ENCODE results near the gene TAPBP. TPM values are rescaled to one million over a fixed set of nuclear protein-coding genes. Genes with fewer than 3 reads are reported as not detected.
A peak's percentile ranks its signal among the peaks of the same experiment; 100 is the strongest.

The TAPBP gene
- total and polyA plus RNA-seq, 9 of the 15 experiments (the other 6 are each of a cell fraction or from before 2014, with no cell fraction given) = 5.6 to 74.0 (median 22.3) TPM

DNA sequence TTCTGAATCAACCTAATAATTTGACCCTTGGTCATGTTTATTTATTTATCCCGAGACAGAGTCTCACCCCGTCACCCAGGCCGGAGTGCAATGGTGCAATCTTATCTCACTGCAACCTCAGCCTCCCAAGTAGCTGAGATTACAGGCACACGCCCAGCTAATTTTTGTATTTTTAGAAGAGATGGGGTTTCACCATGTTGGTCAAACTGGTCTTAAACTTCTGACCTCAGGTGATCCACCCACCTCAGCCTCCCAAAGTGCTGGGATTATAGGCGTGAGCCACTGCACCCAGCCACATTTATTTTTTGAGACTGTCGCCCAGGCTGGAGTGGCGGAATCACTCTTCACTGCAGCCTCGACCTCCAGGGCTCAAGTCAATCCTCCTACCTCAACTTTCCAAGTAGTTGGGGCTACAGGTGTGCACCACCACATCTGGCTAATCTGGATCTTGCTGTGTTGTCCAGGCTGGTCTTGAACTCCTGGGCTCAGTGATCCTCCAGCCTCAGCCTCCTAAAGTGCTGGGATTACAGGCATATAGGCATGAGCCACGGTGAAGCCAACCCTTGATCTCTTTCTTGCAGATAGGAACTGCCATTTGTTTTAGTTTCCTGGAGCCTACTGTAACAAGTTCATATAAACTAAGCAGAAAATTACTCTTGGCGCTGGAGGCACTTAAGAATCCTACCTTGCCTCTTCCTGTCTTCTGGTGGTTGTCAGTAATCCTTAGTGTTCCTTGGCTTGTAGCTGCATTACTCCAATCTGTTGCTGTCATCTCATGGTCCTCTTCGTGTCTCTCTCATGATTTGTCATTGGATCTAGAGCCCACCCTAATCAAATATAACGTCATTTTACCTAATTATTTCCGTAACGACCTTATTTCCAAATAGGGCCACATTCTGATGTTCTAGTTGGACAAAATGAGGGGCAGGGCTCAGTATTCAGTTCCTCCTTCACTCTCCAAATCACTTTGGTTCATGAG lies 39.7 kb downstream of the TAPBP start (continued):
- TF ChIP-seq, protein P1, sequence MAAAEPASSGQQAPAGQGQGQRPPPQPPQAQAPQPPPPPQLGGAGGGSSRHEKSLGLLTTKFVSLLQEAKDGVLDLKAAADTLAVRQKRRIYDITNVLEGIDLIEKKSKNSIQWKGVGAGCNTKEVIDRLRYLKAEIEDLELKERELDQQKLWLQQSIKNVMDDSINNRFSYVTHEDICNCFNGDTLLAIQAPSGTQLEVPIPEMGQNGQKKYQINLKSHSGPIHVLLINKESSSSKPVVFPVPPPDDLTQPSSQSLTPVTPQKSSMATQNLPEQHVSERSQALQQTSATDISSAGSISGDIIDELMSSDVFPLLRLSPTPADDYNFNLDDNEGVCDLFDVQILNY (CRISPR knock-in tag; IDR thresholded peaks at IDR 0.05) = no peak
- 0 out of 2 replicates have a peak, but pooled peaks have one; percentile 28 for TF ChIP-seq ZNF696 (CRISPR knock-in tag; conservative IDR thresholded peaks at IDR 0.05)
- 0 out of 2 replicates have a peak, but pooled peaks have one; percentile 9 for TF ChIP-seq SMARCA5 (IDR thresholded peaks at IDR 0.05)
- TF ChIP-seq HDAC1 (IDR thresholded peaks at IDR 0.05) = peak; percentile 47 to 76; a peak in 2 of 4 replicates
- TF ChIP-seq POU5F1 (IDR thresholded peaks at IDR 0.05; ENCODE audit: borderline replicate concordance, low read depth, low read length, partially characterized antibody) = no peak
- TF ChIP-seq NFATC3 (IDR thresholded peaks at IDR 0.05) = no peak
- peak; percentile 65 for TF ChIP-seq POLR2AphosphoS2 (IDR thresholded peaks at IDR 0.05; ENCODE audit: low read length)
- TF ChIP-seq BRD9 (IDR thresholded peaks at IDR 0.05; ENCODE audit: low read depth, partially characterized antibody) = no peak
- TF ChIP-seq FOXA3 (CRISPR knock-in tag; conservative IDR thresholded peaks at IDR 0.05 in 1 of 2, IDR thresholded peaks at IDR 0.05 in 1 of 2) = 0 out of 4 replicates have a peak, but pooled peaks of 1 of the 2 experiments have one; percentile 28
- peak; percentile 30 for TF ChIP-seq KDM5B (IDR thresholded peaks at IDR 0.05; ENCODE audit: insufficient replicate concordance, low read depth, low read length)
- no peak for TF ChIP-seq CTBP1 (IDR thresholded peaks at IDR 0.05; ENCODE audit: borderline replicate concordance)
- TF ChIP-seq POLR2AphosphoS5 (IDR thresholded peaks at IDR 0.05; ENCODE audit: control insufficient read depth, insufficient read depth, low read depth, low read length) = peak; percentile 37; the same call in 1 of the 2 replicates
- TF ChIP-seq HMG20A (CRISPR knock-in tag; conservative IDR thresholded peaks at IDR 0.05) = no peak
- TF ChIP-seq, protein P2, sequence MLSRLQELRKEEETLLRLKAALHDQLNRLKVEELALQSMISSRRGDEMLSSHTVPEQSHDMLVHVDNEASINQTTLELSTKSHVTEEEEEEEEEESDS (CRISPR knock-in tag; IDR thresholded peaks at IDR 0.05) = no peak
- TF ChIP-seq DMBX1 (CRISPR knock-in tag; IDR thresholded peaks at IDR 0.05; ENCODE audit: borderline replicate concordance) = no peak
- TF ChIP-seq, protein P3, sequence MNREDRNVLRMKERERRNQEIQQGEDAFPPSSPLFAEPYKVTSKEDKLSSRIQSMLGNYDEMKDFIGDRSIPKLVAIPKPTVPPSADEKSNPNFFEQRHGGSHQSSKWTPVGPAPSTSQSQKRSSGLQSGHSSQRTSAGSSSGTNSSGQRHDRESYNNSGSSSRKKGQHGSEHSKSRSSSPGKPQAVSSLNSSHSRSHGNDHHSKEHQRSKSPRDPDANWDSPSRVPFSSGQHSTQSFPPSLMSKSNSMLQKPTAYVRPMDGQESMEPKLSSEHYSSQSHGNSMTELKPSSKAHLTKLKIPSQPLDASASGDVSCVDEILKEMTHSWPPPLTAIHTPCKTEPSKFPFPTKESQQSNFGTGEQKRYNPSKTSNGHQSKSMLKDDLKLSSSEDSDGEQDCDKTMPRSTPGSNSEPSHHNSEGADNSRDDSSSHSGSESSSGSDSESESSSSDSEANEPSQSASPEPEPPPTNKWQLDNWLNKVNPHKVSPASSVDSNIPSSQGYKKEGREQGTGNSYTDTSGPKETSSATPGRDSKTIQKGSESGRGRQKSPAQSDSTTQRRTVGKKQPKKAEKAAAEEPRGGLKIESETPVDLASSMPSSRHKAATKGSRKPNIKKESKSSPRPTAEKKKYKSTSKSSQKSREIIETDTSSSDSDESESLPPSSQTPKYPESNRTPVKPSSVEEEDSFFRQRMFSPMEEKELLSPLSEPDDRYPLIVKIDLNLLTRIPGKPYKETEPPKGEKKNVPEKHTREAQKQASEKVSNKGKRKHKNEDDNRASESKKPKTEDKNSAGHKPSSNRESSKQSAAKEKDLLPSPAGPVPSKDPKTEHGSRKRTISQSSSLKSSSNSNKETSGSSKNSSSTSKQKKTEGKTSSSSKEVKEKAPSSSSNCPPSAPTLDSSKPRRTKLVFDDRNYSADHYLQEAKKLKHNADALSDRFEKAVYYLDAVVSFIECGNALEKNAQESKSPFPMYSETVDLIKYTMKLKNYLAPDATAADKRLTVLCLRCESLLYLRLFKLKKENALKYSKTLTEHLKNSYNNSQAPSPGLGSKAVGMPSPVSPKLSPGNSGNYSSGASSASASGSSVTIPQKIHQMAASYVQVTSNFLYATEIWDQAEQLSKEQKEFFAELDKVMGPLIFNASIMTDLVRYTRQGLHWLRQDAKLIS (CRISPR knock-in tag; IDR thresholded peaks at IDR 0.05) = peak; percentile 31; the same call in 1 of the 2 replicates
- TF ChIP-seq, protein P4, sequence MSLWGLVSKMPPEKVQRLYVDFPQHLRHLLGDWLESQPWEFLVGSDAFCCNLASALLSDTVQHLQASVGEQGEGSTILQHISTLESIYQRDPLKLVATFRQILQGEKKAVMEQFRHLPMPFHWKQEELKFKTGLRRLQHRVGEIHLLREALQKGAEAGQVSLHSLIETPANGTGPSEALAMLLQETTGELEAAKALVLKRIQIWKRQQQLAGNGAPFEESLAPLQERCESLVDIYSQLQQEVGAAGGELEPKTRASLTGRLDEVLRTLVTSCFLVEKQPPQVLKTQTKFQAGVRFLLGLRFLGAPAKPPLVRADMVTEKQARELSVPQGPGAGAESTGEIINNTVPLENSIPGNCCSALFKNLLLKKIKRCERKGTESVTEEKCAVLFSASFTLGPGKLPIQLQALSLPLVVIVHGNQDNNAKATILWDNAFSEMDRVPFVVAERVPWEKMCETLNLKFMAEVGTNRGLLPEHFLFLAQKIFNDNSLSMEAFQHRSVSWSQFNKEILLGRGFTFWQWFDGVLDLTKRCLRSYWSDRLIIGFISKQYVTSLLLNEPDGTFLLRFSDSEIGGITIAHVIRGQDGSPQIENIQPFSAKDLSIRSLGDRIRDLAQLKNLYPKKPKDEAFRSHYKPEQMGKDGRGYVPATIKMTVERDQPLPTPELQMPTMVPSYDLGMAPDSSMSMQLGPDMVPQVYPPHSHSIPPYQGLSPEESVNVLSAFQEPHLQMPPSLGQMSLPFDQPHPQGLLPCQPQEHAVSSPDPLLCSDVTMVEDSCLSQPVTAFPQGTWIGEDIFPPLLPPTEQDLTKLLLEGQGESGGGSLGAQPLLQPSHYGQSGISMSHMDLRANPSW (CRISPR knock-in tag; IDR thresholded peaks at IDR 0.05) = no peak
- TF ChIP-seq DACH1 (IDR thresholded peaks at IDR 0.05; ENCODE audit: partially characterized antibody) = no peak
- peak; percentile 53 for TF ChIP-seq CHD1 (IDR thresholded peaks at IDR 0.05; ENCODE audit: low read length)

Measured in K562 (cell line).